ENCODE measurements around the gene AGRN. TPM values are rescaled to one million over a fixed set of nuclear protein-coding genes. Genes with fewer than 3 reads are reported as not detected.
"Not testable (repeated sequence)": the region's sequence is repeated elsewhere in the genome, so short reads cannot be mapped to it uniquely, and the experiment has no call there.

Gene AGRN
- total RNA-seq, 4 donors from 2014 or later, result 68.3 to 147 (median 129) TPM

- DNase-seq, result no peak
- Histone ChIP-seq H3K4me3 (replicated peaks in 1 of 3) (no peak overlapping the region), H3K27ac (no peak overlapping the region), H3K27me3 (no peaks in the 10 kb centered on the region), H3K9me3 (no peaks in the 10 kb centered on the region), H3K36me3 (peaks cover 14 to 20% of the 10 kb centered on the region in 2 donors), H3K4me1 (peaks cover 12 to 17% of the 10 kb centered on the region in 2 donors)
- 89 to 91% methylated on average over 48 to 50 of the region's 50 CpGs for WGBS, 2 donors
- no peak for TF ChIP-seq CTCF (IDR thresholded peaks at IDR 0.05)
- TF ChIP-seq POLR2A (IDR thresholded peaks at IDR 0.05), result no peak
- intact Hi-C loops (cut with DNase I), result no loop called here
These were observed 36.2 kb downstream of the AGRN start for GRCh38 chr1:1055841-1056736.

DNA sequence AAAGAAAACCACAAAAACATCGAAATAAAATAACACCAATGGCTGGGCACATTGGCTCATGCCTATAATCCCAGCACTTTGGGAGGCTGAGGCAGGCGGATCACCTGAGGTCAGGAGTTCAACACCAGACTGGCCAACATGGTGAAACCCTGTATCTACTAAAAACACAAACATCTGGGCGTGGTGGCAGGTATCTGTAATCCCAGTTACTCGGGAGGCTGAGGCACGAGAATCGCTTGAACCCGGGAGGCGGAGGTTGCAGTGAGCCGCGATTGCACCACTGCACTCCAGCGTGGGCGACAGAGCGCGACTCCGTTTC, 37.8 kb downstream of the AGRN start:
- intact Hi-C loops (cut with DNase I); H3K27me3 ChIP-seq; DNase-seq; H3K4me3 ChIP-seq (replicated peaks in 1 of 3); H3K9me3 ChIP-seq; H3K27ac ChIP-seq: not testable (repeated sequence)
- WGBS, 2 donors, result 61 to 68% methylated on average over 15 of the region's 15 CpGs
- peaks cover 12 to 17% of the 10 kb centered on the region in 2 donors for H3K4me1 ChIP-seq
- peaks cover 5 to 11% of the 10 kb centered on the region in 2 donors for H3K36me3 ChIP-seq

DNA sequence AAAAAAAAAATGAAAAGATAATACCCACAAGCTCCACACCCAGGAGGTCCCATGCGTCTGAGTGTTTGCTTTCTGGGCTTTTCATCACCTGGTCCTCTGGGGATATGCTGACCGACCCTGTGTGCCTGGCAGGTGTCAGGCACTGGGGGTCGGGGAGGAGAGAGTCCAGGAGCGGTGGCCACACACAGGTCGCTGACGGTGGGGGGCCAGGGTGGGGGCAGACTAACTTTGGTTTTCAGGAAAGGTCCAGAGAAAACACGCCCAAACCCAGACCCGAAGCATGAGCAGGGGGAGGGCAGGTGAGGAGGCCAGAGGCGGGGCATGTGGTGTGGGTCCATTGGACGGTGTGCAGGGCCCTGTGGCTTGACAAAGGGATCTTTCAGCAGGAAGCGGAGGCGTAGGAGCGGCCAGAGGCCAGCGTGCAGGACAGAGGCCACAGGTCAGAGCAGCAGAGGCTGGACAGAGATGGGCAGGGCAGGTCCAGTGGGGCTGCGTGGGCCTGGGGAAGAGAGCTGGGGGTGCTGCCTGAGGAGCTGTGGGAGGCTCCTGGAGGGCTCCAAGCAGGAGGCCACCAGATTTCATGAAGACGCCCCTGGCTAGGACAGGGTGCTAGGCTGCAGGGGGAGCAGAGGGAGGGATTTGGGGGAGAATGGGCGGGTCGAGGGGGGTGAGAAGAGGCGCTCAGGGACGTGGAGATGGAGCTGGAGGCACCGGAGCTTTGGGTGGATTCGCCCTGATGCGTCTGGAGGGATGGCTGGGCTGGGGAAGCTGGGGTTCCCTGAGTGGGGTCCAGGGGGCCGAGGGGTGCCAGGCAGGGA, 38.4 kb downstream of the AGRN start:
- H3K9me3 ChIP-seq, result no peaks in the 10 kb centered on the region
- TF ChIP-seq CTCF (IDR thresholded peaks at IDR 0.05) (no peak), POLR2A (IDR thresholded peaks at IDR 0.05) (no peak)
- no peak overlapping the region for H3K4me3 ChIP-seq (replicated peaks in 1 of 3)
- peaks cover 5 to 8% of the 10 kb centered on the region in 2 donors for H3K36me3 ChIP-seq
- peaks cover 12 to 17% of the 10 kb centered on the region in 2 donors for H3K4me1 ChIP-seq
- H3K27ac ChIP-seq, result no peak overlapping the region
- intact Hi-C loops (cut with DNase I), result no loop called here
- no peak for DNase-seq
- H3K27me3 ChIP-seq, result no peaks in the 10 kb centered on the region
- 19% methylated on average over 24 of the region's 24 CpGs for WGBS, 2 donors

GRCh38 chr1:1058921-1059493, 39.1 kb downstream of the AGRN start:
- Histone ChIP-seq H3K27me3 (no peaks in the 10 kb centered on the region), H3K27ac (no peak overlapping the region), H3K36me3 (peaks cover under 1 to 1% of the 10 kb centered on the region in 2 donors), H3K9me3 (no peaks in the 10 kb centered on the region), H3K4me1 (peaks cover 12 to 21% of the 10 kb centered on the region in 2 donors), H3K4me3 (replicated peaks in 1 of 3) (peak overlapping the region in 2 of 3 donors; percentile 14 to 35)
- WGBS, 2 donors, result 0 to 3% methylated on average over 20 to 28 of the region's 48 CpGs
- intact Hi-C loops (cut with DNase I), result no loop called here
- TF ChIP-seq CTCF (IDR thresholded peaks at IDR 0.05) (peak in 1 of 6 experiments; percentile 28), POLR2A (IDR thresholded peaks at IDR 0.05) (no peak)
- no peak for DNase-seq

GRCh38 chr1:1059494-1060280, 39.8 kb downstream of the AGRN start:
- WGBS, 2 donors, result 5 to 15% methylated on average over 11 to 18 of the region's 69 CpGs

More at GRCh38 chr1:1059494-1060280, 39.8 kb downstream of the AGRN start:
- Histone ChIP-seq H3K36me3 (no peaks in the 10 kb centered on the region), H3K27ac (no peak overlapping the region), H3K4me1 (peaks cover 12 to 23% of the 10 kb centered on the region in 2 donors), H3K4me3 (replicated peaks in 1 of 3) (peak overlapping the region in 2 of 3 donors; percentile 14 to 35), H3K9me3 (no peaks in the 10 kb centered on the region), H3K27me3 (no peaks in the 10 kb centered on the region)
- intact Hi-C loops (cut with DNase I), result no loop called here
- TF ChIP-seq POLR2A (IDR thresholded peaks at IDR 0.05) (peak in 1 of 2 donors; percentile 4), CTCF (IDR thresholded peaks at IDR 0.05) (peak in 1 of 6 experiments; percentile 21)
- DNase-seq, result peak; percentile 86 to 87

Measured in thyroid gland (tissue), 4 donors.